ENCODE measurements around the gene REELD1.

DNA sequence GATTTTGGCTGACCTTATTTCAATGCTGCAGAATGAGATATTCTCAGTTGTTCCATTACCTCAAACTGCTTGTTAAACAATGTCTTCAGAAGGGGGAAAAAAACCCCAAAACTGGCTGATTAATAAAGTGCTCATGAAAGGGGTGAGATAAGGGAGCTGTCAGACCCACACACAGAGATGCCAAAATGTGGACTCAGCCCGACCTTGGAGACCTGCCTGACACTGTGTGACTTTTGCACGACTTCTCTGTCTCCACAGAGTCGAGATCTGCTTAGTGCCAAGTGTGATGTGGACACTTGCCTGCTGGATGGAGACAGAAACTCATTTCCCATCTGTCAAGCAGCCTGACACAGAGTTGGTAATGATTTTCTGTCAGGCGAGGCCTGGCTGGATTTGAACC, 31.5 kb downstream of the REELD1 start:
- TF ChIP-seq ZNF274 (IDR thresholded peaks at IDR 0.05; ENCODE audit: low read depth, low read length) (no peak), YY1 (IDR thresholded peaks at IDR 0.05; ENCODE audit: insufficient read depth, insufficient read length) (no peak), SUZ12 (IDR thresholded peaks at IDR 0.05; ENCODE audit: extremely low read depth, insufficient read depth, insufficient read length) (no peak)

Data from NT2/D1 (cell line).